Loucy (cell line): ENCODE data around the gene MYH9.

Experiments used
- H2AFZ ChIP-seq: fragments of 200-600 bp; sonication (generic); 2 replicates; pipeline ENCODE4 v1.6.0; 2016; ENCODE audit warnings: antibody characterized with exemption, mild to moderate bottlenecking, low read length, moderate library complexity
- H3F3A ChIP-seq: fragments of 200-600 bp; 2 replicates; pipeline ENCODE4 v1.6.0; 2016; ENCODE audit warnings: antibody characterized with exemption, low read depth, mild to moderate bottlenecking
- H3K27me3 ChIP-seq: fragments of 200-600 bp; sonication (generic); 2 replicates; pipeline ENCODE4 v1.6.1; 2014; ENCODE audit warnings: low read length, mild to moderate bottlenecking; ENCODE audit not compliant: insufficient read depth, poor library complexity, severe bottlenecking
- H3K36me3 ChIP-seq: fragments of 200-600 bp; sonication (generic); 2 replicates; pipeline ENCODE4 v1.6.1; 2016; ENCODE audit warnings: low read length; ENCODE audit not compliant: insufficient read depth
- H3K4me1 ChIP-seq: fragments of 200-600 bp; sonication (generic); 2 replicates; pipeline ENCODE4 v1.5.1; 2014; ENCODE audit warnings: low read length, mild to moderate bottlenecking; ENCODE audit not compliant: insufficient read depth, poor library complexity, severe bottlenecking
- H3K4me2 ChIP-seq: fragments of 200-600 bp; sonication (generic); 2 replicates; pipeline ENCODE4 v1.6.0; 2014; ENCODE audit warnings: antibody characterized with exemption, low read length, low read depth, mild to moderate bottlenecking; ENCODE audit not compliant: poor library complexity, severe bottlenecking
- H3K4me3 ChIP-seq: fragments of 200-600 bp; sonication (generic); 2 replicates; pipeline ENCODE4 v1.5.1; 2014; ENCODE audit warnings: low read length, mild to moderate bottlenecking, mixed read lengths; ENCODE audit not compliant: poor library complexity, severe bottlenecking
- H3K79me2 ChIP-seq: fragments of 200-600 bp; sonication (generic); 2 replicates; pipeline ENCODE4 v1.6.1; 2014; ENCODE audit warnings: low read length; ENCODE audit not compliant: insufficient read depth
- H3K9ac ChIP-seq: fragments of 200-600 bp; sonication (generic); 2 replicates; pipeline ENCODE4 v1.6.0; 2014; ENCODE audit warnings: mild to moderate bottlenecking, low read depth, low read length, moderate library complexity; ENCODE audit not compliant: poor library complexity, severe bottlenecking
- H3K9me2 ChIP-seq: fragments of 200-600 bp; sonication (generic); replicated peaks from 2 replicates; pipeline ENCODE4 v1.6.1; 2016; ENCODE audit warnings: low read depth, low read length, mixed read lengths
- H3K9me3 ChIP-seq: fragments of 200-600 bp; sonication (generic); 2 replicates; pipeline ENCODE4 v1.6.1; 2014; ENCODE audit warnings: mild to moderate bottlenecking, antibody characterized with exemption, low read length, low read depth; ENCODE audit not compliant: insufficient read depth
- H4K20me1 ChIP-seq: fragments of 200-600 bp; sonication (generic); 2 replicates; pipeline ENCODE4 v1.6.0; 2014; ENCODE audit warnings: antibody characterized with exemption, low read length, mild to moderate bottlenecking; ENCODE audit not compliant: insufficient read depth, poor library complexity, severe bottlenecking
- EZH2phosphoT487 ChIP-seq: fragments of 200-600 bp; IDR thresholded peaks from 2 replicates; pipeline ENCODE4 v1.6.1; 2018; ENCODE audit warnings: antibody characterized with exemption, mild to moderate bottlenecking, moderate library complexity, borderline replicate concordance
- TF ChIP-seq, protein P1 (sequence below): fragments of 200-600 bp; sonication (generic); conservative IDR thresholded peaks from 2 replicates; pipeline ENCODE4 v1.5.1; 2014; ENCODE audit warnings: mild to moderate bottlenecking, antibody characterized with exemption, low read length

Gene MYH9

DNA sequence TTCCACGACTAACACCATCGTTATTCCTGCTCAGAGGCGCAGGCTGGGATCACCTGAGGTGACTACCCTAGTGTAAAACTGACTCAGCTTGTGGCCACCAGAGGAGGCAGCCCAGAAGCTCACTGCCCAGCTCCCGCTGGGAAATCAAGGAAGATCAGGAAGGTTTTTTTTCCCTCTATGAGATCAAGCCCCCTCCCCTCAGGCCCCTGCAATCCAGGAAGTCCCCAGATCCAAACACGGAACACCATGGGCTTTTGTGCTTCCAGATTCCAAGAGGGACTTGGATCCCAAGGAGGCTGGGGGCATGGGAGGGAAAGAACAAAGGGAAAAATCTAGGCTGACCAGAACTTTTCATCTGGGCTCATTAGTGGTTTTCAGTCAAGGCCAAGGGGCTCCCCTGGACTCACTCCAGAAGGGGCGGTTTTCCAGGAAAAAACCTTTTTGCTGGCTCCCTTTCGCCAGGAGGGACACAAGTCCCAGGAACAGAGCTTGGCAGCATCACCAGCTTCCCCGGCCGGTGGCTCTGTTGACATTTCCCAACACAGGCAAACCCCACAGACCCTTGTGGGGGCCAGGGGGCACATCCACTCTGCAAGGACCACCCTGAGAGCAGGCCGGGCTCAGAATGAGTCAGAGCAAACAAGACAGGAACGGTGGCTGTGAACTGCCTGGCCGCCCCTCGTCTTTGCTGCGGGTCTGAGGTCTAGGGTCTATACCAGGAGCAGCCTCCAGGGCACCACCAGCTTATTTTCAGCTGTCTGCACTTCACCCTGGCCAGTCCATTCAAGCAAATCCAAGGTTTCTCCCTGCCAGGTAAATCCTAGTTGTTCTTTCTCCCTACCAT, 36.8 kb downstream of the MYH9 start:
- H3K9me3 ChIP-seq, result no peaks in the 10 kb centered on the region
- H3K4me2 ChIP-seq, result no peak overlapping the region
- H3K4me1 ChIP-seq, result peaks cover 4% of the 10 kb centered on the region
- no peaks in the 10 kb centered on the region for H3F3A ChIP-seq
- peaks cover 28% of the 10 kb centered on the region; the same call in 1 of the 2 replicates for H3K36me3 ChIP-seq
- peaks cover 94% of the 10 kb centered on the region for H3K79me2 ChIP-seq
- TF ChIP-seq, protein P1, sequence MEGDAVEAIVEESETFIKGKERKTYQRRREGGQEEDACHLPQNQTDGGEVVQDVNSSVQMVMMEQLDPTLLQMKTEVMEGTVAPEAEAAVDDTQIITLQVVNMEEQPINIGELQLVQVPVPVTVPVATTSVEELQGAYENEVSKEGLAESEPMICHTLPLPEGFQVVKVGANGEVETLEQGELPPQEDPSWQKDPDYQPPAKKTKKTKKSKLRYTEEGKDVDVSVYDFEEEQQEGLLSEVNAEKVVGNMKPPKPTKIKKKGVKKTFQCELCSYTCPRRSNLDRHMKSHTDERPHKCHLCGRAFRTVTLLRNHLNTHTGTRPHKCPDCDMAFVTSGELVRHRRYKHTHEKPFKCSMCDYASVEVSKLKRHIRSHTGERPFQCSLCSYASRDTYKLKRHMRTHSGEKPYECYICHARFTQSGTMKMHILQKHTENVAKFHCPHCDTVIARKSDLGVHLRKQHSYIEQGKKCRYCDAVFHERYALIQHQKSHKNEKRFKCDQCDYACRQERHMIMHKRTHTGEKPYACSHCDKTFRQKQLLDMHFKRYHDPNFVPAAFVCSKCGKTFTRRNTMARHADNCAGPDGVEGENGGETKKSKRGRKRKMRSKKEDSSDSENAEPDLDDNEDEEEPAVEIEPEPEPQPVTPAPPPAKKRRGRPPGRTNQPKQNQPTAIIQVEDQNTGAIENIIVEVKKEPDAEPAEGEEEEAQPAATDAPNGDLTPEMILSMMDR, result no peak
- no peak for TF ChIP-seq EZH2phosphoT487
- no peak overlapping the region for H3K4me3 ChIP-seq
- H3K9ac ChIP-seq, result no peak overlapping the region
- H4K20me1 ChIP-seq, result peaks cover 87% of the 10 kb centered on the region
- H3K27me3 ChIP-seq, result no peaks in the 10 kb centered on the region
- H3K9me2 ChIP-seq, result no peaks in the 10 kb centered on the region
- no peak overlapping the region for H2AFZ ChIP-seq

DNA sequence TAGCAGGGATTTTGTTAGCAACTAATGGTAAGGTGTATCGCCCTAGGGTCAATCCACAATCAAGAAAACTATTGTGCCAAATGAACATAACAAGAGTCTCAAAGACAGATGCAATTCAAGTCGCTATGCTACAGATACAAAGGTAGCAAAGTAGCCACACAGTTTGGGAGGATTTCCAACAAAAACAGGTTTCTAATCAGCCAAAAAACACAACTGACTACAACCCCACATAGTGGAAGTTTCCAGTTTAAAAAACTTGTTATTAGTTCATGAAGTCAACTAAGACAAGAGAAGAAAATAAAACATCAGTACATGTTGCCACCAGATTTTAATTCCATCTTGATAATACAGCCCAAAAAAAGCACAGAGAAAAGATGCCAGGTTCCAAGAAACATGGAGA, 38.0 kb downstream of the MYH9 start:
- TF ChIP-seq, protein P1, result no peak
- no peak for TF ChIP-seq EZH2phosphoT487
- peaks cover 36% of the 10 kb centered on the region; the same call in 1 of the 2 replicates for H3K36me3 ChIP-seq
- no peak overlapping the region for H3K4me2 ChIP-seq
- H3K79me2 ChIP-seq, result peaks cover 94% of the 10 kb centered on the region
- peaks cover 81% of the 10 kb centered on the region for H4K20me1 ChIP-seq
- no peak overlapping the region for H2AFZ ChIP-seq
- no peaks in the 10 kb centered on the region for H3K27me3 ChIP-seq
- no peaks in the 10 kb centered on the region for H3K9me2 ChIP-seq
- H3K9me3 ChIP-seq, result no peaks in the 10 kb centered on the region
- H3K4me3 ChIP-seq, result no peak overlapping the region
- no peaks in the 10 kb centered on the region for H3K4me1 ChIP-seq
- H3K9ac ChIP-seq, result no peak overlapping the region
- no peaks in the 10 kb centered on the region for H3F3A ChIP-seq

DNA sequence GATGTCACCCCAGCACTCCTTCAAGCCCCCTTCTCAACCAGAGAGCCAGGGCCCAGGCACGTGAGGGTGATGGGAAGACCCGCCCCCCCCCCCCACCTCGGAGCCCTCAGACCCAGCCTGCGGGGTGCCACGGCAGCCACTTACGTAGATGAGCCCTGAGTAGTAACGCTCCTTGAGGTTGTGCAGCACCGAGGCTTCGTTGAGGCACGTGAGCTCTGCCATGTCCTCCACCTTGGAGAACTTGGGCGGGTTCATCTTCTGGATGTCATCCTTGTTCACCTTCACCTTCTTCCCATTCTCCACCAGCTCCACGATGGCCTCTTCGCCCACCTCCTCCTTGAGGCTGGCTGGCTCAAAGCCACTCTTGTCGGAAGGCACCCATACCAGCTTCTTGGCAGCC, 39.0 kb downstream of the MYH9 start:
- Histone ChIP-seq H3K79me2 (peaks cover 94% of the 10 kb centered on the region), H3K9me3 (no peaks in the 10 kb centered on the region), H3K36me3 (peaks cover 45% of the 10 kb centered on the region; the same call in 1 of the 2 replicates), H4K20me1 (peaks cover 83% of the 10 kb centered on the region), H2AFZ (no peak overlapping the region), H3K9me2 (no peaks in the 10 kb centered on the region), H3K4me3 (no peak overlapping the region), H3K9ac (no peak overlapping the region), H3K27me3 (no peaks in the 10 kb centered on the region), H3K4me1 (no peaks in the 10 kb centered on the region), H3K4me2 (no peak overlapping the region), H3F3A (no peaks in the 10 kb centered on the region)
- TF ChIP-seq, protein P1, result no peak
- TF ChIP-seq EZH2phosphoT487, result no peak
